Measurements from ENCODE around the gene CR1L.
"Not testable (repeated sequence)": the region's sequence is repeated elsewhere in the genome, so short reads cannot be mapped to it uniquely, and the experiment has no call there.

CR1L gene

GRCh38 chr1:207682872-207683434 is 38.0 kb downstream of the CR1L start:
- DNase-seq (ENCODE audit: low spot score), result not testable (repeated sequence)

DNA sequence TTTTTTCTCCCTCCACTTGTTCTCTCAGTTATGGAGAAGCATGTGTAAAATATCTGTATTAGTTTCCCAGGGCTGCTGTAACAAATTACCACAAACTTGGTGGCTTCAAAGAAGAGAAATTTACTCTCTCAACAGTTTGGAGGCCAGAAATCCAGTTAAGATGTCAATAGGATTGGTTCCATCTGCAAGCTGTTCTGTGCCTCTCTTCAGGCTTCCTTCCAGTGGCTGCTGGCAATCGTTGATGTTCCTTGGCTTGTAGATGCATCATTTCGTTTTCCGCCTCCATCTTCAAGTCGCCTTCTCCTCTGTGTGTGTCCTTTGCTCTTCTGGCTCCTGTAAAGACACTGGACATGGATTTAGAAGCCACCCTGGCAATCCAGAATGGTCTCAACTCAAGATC is 45.6 kb downstream of the CR1L start:
- DNase-seq (ENCODE audit: low spot score), result not testable (repeated sequence)

DNA sequence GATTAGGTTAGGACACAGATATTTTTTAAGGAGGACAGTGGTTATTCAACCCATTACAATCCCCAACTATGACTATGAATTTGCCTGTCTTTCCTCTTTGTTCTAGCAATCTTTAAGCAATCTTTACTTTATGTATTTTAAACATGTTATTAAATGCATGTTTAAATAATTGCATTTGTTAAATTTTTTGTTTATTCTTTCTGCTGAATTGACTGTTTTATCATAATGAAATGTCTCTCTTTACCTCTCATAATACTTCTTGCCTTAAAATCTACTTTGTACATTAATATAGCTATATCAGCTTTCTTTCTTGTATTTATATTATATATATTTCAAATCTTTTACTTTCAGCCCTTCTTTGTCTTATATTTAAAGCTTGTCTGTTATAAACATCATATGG is 46.1 kb downstream of the CR1L start:
- no peak for DNase-seq (ENCODE audit: low spot score)

- no peak for DNase-seq (ENCODE audit: low spot score)
Measured at GRCh38 chr1:207691841-207692240, 46.9 kb downstream of the CR1L start.

DNA sequence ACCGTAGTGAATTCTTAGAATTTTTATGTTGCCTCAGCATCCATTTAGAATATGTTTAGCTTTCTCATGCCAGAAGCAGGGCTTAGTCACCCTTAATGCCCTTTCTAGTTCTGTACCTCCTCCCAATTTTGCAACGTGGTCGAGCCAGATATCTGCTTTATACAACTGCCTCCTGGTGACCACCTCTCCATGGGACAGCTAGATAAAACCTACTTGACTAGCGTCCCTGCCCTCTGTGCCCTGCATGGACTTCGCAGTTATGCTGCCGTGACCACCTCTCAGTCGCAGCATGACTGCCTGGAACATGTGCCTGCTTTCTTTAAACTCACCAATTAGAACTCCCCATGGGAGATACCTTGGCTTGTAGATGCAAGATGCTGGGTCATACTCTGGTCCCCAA is 47.4 kb downstream of the CR1L start:
- not testable (repeated sequence) for DNase-seq (ENCODE audit: low spot score)

GRCh38 chr1:207695891-207696290 is 51.0 kb downstream of the CR1L start:
- DNase-seq (ENCODE audit: low spot score), result no peak

DNA sequence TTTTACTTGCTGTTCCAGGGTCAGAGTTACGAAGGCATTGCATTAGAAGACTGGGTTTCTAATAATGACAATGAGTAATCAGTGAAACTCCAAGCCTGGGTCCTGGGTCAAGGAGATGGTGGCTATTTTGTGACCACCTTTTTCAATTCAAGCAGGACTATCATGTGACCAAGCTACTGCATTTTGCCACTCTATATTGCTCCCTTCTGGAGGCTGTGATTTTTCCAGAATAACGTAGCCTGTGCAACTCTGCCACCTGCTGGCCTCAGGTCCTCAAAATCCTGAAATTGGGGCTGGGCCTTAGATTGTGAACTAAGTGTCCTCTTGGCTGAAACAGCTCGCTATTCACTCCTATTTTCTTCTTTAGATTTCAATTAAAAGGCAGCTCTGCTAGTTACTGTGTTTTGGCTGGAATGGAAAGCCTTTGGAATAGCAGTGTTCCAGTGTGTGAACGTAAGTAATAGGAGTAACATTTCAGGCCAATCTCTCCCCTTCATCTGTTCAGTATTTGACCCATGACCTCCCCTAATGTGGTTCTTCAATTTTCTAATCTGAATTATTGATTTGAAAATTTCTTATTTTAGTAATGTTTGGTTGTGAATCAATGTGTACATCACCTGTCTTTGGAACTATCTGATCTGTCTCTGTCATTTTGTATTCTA is 54.0 kb downstream of the CR1L start:
- DNase-seq (ENCODE audit: low spot score), result peak; percentile 71

DNA sequence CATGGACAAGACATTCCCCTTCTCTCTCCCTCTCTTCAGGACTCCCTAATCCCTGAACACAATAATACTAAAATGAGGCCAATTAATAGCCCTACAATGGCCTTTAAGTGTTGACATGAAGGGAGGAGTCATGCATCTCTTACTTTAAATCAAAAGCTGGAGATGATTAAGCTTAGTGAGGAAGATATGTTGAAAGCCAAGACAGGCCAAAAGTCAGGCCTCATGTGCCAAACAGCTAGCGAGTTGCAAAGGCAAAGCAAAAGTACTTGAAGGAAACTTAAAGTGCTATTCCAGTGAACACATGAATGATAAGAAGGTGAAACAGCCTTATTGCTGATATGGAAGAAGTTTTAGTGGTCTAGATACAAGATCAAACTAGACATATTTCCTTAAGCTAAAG is 57.4 kb downstream of the CR1L start:
- no peak for DNase-seq (ENCODE audit: low spot score)

DNA sequence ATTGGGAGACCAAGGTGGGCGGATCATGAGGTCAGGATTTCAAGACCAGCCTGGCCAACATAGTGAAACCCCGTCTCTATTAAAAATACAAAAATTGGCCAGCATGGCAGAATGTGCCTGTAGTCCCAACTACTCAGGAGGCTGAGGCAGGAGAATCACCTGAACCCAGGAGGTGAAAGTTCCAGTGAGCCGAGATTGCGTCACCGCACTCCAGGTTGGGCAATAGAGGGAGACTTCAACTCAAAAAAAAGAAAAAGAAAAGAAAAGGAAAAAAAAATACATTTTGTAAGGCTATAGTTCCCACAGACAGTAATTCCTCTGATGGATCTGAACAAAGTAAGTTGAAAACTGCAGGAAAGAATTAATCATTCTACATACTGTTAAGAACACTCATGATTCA is 58.8 kb downstream of the CR1L start:
- DNase-seq (ENCODE audit: low spot score), result no peak

DNA sequence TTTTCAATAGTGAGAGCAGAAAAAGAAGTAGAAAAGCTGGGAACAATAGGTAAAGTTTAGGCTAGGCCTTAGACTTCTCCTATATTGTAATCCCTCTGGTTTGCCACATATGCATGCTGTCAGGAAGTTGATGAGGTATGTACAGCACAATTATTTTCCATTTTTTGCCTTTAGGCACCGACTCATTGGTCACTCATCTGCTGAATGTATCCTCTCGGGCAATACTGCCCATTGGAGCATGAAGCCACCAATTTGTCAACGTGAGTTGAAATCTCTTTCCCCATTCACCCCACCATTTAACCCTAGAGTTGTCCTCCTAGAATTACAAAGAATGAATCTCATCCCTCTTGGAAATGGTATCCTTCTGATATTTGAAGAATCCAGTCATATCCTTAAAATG is 63.1 kb downstream of the CR1L start:
- not testable (repeated sequence) for DNase-seq (ENCODE audit: low spot score)

DNA sequence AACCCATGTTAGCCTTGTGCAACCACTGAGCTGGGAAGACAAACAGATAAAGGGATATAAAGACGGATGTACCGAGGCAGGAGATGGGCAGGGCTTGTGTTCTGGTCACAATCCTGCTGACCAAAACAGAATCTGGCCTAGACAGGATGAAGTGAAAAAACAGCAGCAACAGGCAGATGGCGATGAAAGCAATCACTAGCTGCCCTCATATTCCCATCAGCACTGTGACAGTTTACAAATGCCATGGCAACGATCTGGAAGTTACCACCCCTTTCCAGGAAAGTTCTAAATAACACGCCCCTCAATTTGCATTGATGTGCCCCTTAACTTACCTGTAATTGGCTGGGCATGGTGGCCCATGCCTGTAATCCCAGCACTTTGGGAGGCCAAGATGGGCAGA is 66.4 kb downstream of the CR1L start:
- peak; percentile 3 for DNase-seq (ENCODE audit: low spot score)

GRCh38 chr1:207712701-207713100 is 67.8 kb downstream of the CR1L start:
- DNase-seq (ENCODE audit: low spot score), result not testable (repeated sequence)

GRCh38 chr1:207713529-207713928 is 68.6 kb downstream of the CR1L start:
- no peak for DNase-seq (ENCODE audit: low spot score)

DNA sequence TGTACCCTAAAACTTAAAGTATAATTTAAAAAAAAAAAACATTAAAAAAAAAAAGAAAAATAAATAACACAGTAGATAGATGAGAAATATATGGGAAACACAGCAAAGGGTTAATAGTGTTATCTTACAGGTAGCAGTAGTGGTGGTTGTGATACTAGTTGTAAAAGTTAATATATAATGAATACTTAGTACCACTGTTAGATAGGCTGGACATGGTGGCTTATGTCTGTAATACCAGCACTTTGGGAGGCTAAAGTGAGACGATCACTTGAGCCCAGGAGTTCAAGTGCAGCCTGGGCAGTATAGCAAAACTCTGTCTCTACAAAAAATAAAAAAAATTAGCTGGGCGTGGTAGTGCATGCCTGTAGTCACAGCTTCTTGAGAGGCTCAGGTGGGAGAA is 74.3 kb downstream of the CR1L start:
- DNase-seq (ENCODE audit: low spot score), result no peak

GRCh38 chr1:207728200-207728858 is 83.4 kb downstream of the CR1L start:
- DNase-seq (ENCODE audit: low spot score), result not testable (repeated sequence)

DNA sequence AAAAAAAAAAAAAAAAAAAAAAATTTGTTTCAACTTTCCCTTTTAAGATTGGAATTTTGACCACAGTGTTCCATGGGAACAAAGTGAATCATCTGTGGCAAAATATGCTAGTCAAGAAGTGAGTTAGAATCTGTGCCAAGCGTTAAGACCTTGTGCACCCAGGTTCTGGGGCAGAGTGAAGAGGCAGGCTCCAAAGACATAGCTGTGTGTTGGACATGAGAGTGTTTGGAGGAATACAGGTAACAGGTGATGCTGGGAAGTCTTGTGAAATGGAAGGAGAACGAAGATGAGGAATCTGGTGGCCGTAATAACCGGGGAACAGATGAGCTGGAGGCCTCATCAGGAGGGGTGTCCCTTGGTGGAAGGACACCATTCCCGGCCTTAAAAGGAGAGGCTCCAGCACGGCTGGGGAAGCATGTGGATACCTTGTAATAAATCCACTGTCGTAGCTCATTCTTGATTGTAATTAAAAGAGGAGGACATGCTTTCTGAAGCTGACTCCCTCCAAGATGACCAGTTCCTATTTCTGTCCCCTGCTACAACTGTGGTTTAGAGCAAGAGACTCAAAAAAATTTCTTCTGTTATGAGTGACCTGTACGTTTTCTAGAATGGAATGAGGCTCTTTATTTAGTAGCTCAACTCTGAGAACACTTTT is 92.7 kb downstream of the CR1L start:
- not testable (repeated sequence) for DNase-seq (ENCODE audit: low spot score)

DNA sequence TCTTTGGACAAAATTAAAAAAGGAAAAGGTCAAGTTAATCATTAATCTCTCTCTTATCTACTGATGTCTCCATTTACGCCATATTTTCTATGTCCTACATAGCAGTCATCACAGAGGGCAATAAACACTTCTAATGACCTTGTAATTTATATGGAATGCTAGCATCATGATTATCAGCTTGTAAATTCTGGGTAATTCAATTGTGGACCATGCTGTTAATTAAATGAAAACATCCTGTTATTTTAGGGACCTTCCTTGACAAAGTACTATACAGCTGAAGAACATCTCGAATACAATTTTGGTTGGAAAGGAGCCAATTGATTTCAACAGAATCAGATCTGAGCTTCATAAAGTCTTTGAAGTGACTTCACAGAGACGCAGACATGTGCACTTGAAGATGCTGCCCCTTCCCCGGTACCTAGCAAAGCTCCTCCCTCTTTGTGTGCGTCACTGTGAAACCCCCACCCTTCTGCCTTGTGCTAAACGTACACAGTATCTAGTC is 93.3 kb downstream of the CR1L start:
- DNase-seq (ENCODE audit: low spot score), result not testable (repeated sequence)

GRCh38 chr1:207740207-207740606 is 95.3 kb downstream of the CR1L start:
- DNase-seq (ENCODE audit: low spot score), result no peak

DNA sequence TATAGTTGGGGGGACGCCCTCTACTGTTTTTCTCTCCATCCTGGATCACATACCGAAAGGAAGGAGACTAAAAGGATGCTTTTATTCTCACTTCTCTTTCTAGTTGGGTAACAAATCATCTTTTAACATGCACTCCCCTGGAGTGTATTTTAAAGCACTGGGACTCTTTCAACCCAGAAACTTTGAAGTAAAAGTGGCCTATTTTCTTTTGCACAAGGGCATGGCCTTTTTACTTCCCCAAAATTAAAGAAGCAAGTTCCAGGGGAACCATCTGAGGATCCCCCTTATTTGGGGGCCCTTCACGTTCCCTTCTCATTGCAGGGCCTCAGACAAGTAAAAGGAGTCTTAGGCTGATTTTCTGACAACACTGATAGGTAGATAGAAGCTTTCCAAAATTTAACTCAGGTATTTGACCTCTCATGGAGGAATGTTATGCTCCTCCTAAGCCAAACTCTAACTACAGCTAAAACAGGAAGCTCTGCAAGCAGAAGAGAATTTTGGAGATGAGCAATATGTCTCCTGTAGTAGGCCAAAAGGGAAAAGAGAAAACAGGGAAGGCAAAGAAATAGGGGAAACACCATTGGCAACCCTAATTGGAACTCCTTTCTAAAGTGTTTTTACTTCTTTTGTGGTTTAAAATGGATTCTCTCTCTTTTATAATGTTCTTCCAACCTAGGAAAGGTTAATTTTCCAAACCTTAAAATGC is 98.1 kb downstream of the CR1L start:
- DNase-seq (ENCODE audit: low spot score), result no peak

DNA sequence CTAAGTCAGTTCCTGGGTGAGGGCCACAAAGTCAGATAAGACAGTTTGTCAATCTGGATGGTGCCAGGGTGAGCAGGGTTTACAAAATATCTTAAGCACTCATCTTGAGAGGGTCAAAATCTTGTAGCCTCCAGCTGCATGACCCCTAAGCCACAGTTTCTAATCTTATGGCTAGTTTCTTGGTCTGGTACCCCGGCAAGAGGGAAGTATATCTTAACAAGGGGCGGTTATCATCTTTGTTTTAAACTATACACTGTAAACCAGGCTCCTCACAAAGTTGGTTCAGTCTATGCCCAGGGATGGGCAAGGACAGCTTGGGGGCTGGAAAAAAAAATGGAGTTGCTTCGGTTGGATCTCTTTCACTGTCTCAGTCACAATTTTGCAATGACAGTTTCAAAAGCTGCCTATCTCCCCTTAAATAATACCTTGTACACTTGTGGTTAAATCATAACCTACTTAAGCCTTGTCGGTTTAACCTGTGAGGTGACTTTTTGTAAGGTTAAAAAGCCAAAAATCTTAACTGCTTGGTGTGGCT is 99.1 kb downstream of the CR1L start:
- no peak for DNase-seq (ENCODE audit: low spot score)

GRCh38 chr1:207745285-207745684 is 100.4 kb downstream of the CR1L start:
- DNase-seq (ENCODE audit: low spot score), result no peak

All from RKO (cell line).